ENCODE measurements around the gene RNF180. TPM values are rescaled to one million over a fixed set of nuclear protein-coding genes. Genes with fewer than 3 reads are reported as not detected.
"Not testable (repeated sequence)": the region's sequence is repeated elsewhere in the genome, so short reads cannot be mapped to it uniquely, and the experiment has no call there.

RNF180 gene
- total RNA-seq, 1 donor = 10.5 TPM

GRCh38 chr5:64214132-64214531 lies 48.5 kb downstream of the RNF180 start:
- peaks cover 10% of the 10 kb centered on the region for H3K4me1 ChIP-seq (ENCODE audit: insufficient read depth, low read length)
- H3K4me3 ChIP-seq (ENCODE audit: insufficient read depth, low read length) = no peak overlapping the region
- no peaks in the 10 kb centered on the region for H3K9me3 ChIP-seq (ENCODE audit: low read depth, low read length)
- DNase-seq (ENCODE audit: insufficient read length, low spot score, missing footprints) = no peak
- no peaks in the 10 kb centered on the region for H3K79me2 ChIP-seq (ENCODE audit: insufficient read depth, low read length)
- no peaks in the 10 kb centered on the region for H4K20me1 ChIP-seq (ENCODE audit: insufficient read depth, low read length)
- no peak for TF ChIP-seq CTCF (IDR thresholded peaks at IDR 0.05; ENCODE audit: extremely low read depth, low read depth, low read length)
- H3K4me2 ChIP-seq (ENCODE audit: insufficient read depth, low read length) = no peak overlapping the region
- H3K36me3 ChIP-seq (ENCODE audit: insufficient read depth, low read length) = no peaks in the 10 kb centered on the region
- H3K27me3 ChIP-seq (ENCODE audit: insufficient read depth, low read length) = no peaks in the 10 kb centered on the region
- H3K27ac ChIP-seq (ENCODE audit: low read depth, low read length) = no peak overlapping the region
- no peak overlapping the region for H2AFZ ChIP-seq (ENCODE audit: low read length)

- no peak for TF ChIP-seq CTCF (IDR thresholded peaks at IDR 0.05; ENCODE audit: extremely low read depth, low read depth, low read length)
- no peak overlapping the region for H3K4me3 ChIP-seq (ENCODE audit: insufficient read depth, low read length)
- no peaks in the 10 kb centered on the region for H3K36me3 ChIP-seq (ENCODE audit: insufficient read depth, low read length)
- no peak overlapping the region for H3K27ac ChIP-seq (ENCODE audit: low read depth, low read length)
- H3K9me3 ChIP-seq (ENCODE audit: low read depth, low read length) = no peaks in the 10 kb centered on the region
- H3K4me1 ChIP-seq (ENCODE audit: insufficient read depth, low read length) = no peaks in the 10 kb centered on the region
- H2AFZ ChIP-seq (ENCODE audit: low read length) = no peak overlapping the region
- no peak for DNase-seq (ENCODE audit: insufficient read length, low spot score, missing footprints)
- no peaks in the 10 kb centered on the region for H4K20me1 ChIP-seq (ENCODE audit: insufficient read depth, low read length)
- no peaks in the 10 kb centered on the region for H3K79me2 ChIP-seq (ENCODE audit: insufficient read depth, low read length)
- H3K27me3 ChIP-seq (ENCODE audit: insufficient read depth, low read length) = no peaks in the 10 kb centered on the region
- H3K4me2 ChIP-seq (ENCODE audit: insufficient read depth, low read length) = no peak overlapping the region
Observed at GRCh38 chr5:64221911-64222310, 56.3 kb downstream of the RNF180 start.

GRCh38 chr5:64225286-64225981 lies 59.8 kb downstream of the RNF180 start:
- not testable (repeated sequence) for H2AFZ ChIP-seq (ENCODE audit: low read length); H3K27ac ChIP-seq (ENCODE audit: low read depth, low read length); H3K4me1 ChIP-seq (ENCODE audit: insufficient read depth, low read length); H3K79me2 ChIP-seq (ENCODE audit: insufficient read depth, low read length); H3K27me3 ChIP-seq (ENCODE audit: insufficient read depth, low read length); DNase-seq (ENCODE audit: insufficient read length, low spot score, missing footprints); H3K4me2 ChIP-seq (ENCODE audit: insufficient read depth, low read length); H4K20me1 ChIP-seq (ENCODE audit: insufficient read depth, low read length); H3K36me3 ChIP-seq (ENCODE audit: insufficient read depth, low read length); H3K9me3 ChIP-seq (ENCODE audit: low read depth, low read length); H3K4me3 ChIP-seq (ENCODE audit: insufficient read depth, low read length)

- not testable (repeated sequence) for H3K4me2 ChIP-seq (ENCODE audit: insufficient read depth, low read length); H2AFZ ChIP-seq (ENCODE audit: low read length)
Observed at GRCh38 chr5:64227131-64227537, 61.5 kb downstream of the RNF180 start.

GRCh38 chr5:64229163-64229774 lies 63.6 kb downstream of the RNF180 start:
- peak; percentile 65 for TF ChIP-seq CTCF (IDR thresholded peaks at IDR 0.05; ENCODE audit: extremely low read depth, low read depth, low read length)
- no peak overlapping the region for H3K4me3 ChIP-seq (ENCODE audit: insufficient read depth, low read length)
- no peaks in the 10 kb centered on the region for H3K79me2 ChIP-seq (ENCODE audit: insufficient read depth, low read length)
- no peaks in the 10 kb centered on the region for H4K20me1 ChIP-seq (ENCODE audit: insufficient read depth, low read length)
- no peaks in the 10 kb centered on the region for H3K36me3 ChIP-seq (ENCODE audit: insufficient read depth, low read length)
- H3K4me2 ChIP-seq (ENCODE audit: insufficient read depth, low read length) = no peak overlapping the region
- H3K27me3 ChIP-seq (ENCODE audit: insufficient read depth, low read length) = no peaks in the 10 kb centered on the region
- H3K4me1 ChIP-seq (ENCODE audit: insufficient read depth, low read length) = no peaks in the 10 kb centered on the region
- DNase-seq (ENCODE audit: insufficient read length, low spot score, missing footprints) = peak; percentile 90
- H2AFZ ChIP-seq (ENCODE audit: low read length) = no peak overlapping the region
- no peak overlapping the region for H3K27ac ChIP-seq (ENCODE audit: low read depth, low read length)
- no peaks in the 10 kb centered on the region for H3K9me3 ChIP-seq (ENCODE audit: low read depth, low read length)

More at GRCh38 chr5:64227131-64227537, 61.5 kb downstream of the RNF180 start:
- not testable (repeated sequence) for H3K27ac ChIP-seq (ENCODE audit: low read depth, low read length); H3K9me3 ChIP-seq (ENCODE audit: low read depth, low read length); H3K36me3 ChIP-seq (ENCODE audit: insufficient read depth, low read length); H3K4me1 ChIP-seq (ENCODE audit: insufficient read depth, low read length); H3K27me3 ChIP-seq (ENCODE audit: insufficient read depth, low read length); H3K79me2 ChIP-seq (ENCODE audit: insufficient read depth, low read length); H3K4me3 ChIP-seq (ENCODE audit: insufficient read depth, low read length); DNase-seq (ENCODE audit: insufficient read length, low spot score, missing footprints); H4K20me1 ChIP-seq (ENCODE audit: insufficient read depth, low read length)
